NCI-H2227 (cell line): ENCODE measurements around the gene RAD18.

Source experiments
- DNase-seq: peaks from one replicate; lab custom pipeline; 2025; ENCODE audit not compliant: unreplicated experiment; lab: John Stamatoyannopoulos, UW

RAD18 gene

DNA sequence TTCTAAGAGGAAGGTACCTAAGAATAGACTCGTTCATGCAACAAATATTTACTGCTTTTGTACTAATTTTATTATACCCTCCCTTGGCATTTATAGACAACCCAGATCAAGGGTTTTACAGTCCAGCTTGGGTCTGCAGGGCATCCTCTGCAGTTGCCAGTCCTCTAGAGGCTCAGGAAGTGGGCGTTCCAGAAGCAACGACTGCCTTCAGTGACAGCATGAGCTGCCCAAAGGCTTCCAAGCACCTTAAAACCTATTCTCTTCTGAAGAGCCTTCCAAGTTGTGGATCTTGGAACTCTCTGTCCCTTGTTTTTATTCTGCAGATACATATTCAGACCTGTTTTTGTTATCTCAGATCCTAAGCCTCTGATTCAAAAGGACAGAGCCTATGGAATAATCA is 95.6 kb downstream of the RAD18 start:
- DNase-seq = no peak

DNA sequence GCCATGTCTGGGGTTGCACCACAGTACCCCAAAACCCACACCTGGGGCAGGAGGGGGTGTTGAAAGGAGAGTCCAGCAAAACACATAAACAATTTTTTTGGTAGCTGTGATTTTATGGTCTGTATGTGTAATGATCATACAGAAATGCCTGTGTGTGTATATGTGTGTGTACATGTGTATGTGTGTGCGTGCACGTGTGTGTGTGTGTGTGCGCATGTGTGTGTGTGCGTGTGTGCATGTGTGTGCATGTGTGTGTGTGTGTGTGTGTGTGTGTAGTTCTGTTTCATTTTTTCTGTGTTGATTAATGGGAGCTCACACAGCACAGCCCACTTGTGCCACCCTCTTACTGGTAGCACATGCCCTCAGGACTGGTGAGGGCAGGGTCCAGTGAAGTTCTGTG is 97.6 kb downstream of the RAD18 start:
- no peak for DNase-seq

DNA sequence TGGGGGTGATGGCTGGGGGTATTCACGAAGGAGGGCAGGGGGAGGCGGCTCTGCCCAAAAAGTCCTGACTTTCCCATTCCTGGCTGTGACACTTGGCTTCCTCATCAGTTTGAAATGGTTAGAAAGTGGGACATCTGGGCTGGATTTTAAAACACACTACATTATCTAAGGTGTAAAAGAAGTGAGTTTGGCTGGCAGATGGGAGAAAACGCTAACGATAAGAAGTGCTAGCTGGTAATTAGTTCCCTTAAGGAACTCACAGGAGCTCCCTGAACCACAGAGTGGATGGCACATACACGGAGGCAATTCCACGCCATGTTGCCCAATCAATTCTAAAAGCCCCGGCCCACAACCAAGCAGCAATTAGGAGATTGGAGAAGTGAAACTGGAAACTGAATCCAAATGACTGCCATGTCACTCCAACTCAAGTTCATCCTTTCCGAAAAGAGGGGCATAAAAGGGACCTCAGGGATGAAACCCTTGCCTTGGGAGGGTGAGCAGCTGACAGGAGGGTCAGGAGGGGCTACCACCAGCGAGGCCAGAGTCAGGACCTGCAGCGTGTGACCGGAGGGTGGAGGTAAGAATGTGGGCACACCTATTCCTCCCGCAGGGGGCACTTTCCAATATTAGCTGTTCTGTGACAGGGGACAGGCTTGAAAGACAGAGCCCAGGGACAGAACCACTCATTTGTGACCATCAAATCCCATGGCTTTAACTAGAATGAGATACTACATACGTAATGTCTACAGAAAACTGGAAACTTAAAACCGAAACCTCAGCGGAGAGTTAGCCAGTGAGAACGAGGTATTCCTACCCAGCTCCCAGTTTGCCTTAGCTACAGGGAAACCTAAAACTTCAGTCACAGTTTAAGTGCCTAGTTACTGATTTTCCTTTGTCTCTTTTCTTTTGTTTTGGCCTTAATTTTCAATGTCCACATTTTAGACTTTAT is 98.6 kb downstream of the RAD18 start:
- DNase-seq = no peak

DNA sequence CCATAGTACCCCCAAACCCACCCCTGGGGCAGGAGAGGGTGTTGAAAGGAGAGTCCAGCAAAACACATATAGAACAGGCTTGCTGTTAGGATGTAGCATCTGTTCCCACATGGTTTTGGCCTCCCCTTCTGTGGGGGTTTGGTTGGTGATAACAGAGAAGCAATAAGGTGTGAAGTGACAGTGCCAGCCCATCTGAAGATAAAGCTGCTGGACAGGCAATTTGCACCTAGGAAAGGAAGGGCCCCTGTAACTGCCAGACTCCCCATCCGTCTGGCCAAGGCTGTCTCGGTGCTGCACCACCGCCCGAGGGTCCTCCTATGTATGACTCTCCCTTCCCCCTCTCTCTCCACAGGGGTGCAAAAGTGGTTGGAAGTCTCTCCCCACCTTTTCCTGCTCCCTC is 99.4 kb downstream of the RAD18 start:
- no peak for DNase-seq

DNA sequence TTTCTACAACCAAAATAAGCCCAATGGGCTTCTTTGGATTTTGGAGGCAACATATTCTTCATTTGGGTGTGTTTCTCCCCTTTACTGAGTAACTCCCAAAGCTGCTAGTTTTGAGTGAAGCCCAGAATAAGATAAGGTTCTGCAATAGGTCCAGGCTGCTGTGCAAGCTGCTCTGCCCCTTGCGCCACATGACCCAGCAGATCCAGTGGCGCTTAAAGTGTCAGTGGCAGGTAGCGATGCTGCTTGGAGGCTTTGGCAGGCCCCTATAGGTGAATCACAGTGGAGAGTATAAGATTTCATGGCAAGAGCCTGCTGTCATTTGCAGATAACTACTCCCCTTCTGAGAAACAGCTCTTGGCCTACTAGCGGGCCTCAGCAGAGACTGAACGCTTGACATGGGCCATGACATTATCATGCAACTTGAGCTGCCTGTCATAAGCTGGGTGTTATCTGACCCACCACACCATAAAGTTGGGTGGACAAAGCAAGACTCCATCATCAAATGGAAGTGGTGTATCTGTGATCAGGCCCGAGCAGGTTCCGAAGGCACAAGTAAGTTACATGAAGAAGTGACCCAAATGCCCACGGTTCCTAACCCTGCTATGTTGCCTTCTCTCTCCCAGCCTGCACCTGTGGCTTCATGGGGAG is 105.4 kb downstream of the RAD18 start:
- DNase-seq = no peak

DNA sequence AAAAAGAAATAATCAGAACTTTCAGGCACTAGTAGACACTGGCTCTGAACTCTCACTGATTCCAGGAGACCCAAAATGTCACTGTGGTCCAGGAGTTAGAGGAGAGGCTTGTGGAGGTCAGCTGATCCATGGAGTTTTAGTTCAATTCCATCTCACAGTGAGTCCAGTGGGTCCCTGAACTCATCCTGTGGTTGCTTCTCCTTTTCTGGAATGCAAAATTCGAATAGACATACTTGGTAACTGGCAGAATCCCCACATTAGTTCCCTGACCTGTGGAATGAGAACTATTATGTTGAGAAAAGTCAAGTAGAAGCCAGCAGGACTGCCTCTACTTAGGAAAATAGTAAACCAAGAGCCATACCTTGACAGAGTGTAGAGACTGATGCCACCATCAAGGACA is 106.6 kb downstream of the RAD18 start:
- no peak for DNase-seq

DNA sequence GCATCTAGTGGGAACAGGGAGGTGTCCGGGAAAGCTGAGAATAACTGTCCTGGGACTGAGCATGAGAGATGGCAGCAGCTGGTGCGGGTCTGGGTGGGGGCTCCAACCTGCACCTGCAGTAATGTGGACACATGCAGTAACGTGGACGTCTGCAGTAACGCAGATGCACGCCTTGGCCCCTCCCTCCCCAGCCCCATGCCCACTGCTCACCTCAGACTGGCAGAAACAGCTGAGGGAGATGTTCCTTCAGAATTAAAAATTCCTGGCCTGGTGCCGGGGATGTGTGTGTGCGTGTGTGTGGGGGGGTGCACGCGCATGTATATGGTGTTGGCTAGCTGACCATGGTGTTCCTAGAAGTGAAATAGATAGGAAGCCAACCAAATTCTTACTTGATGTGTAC is 107.2 kb downstream of the RAD18 start:
- DNase-seq = no peak

DNA sequence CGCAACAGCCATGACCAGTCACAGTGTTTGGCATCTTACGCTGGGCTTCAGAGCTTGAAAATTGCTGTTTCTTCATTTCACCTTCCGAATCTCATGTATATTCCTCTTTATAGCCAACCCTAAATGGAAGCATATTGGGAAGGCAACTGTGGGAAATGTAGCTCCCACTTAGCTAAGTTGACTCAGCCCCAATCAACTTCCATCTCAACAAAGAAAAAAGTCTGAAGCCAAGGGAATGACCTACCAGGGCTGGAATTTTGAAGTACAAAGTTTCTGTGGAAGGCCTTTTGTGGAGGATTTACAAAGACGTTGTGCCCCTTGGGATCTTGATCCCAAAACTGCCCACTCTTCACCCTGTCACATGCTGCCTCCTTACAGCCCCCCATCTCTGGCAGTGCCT is 108.6 kb downstream of the RAD18 start:
- DNase-seq = no peak

DNA sequence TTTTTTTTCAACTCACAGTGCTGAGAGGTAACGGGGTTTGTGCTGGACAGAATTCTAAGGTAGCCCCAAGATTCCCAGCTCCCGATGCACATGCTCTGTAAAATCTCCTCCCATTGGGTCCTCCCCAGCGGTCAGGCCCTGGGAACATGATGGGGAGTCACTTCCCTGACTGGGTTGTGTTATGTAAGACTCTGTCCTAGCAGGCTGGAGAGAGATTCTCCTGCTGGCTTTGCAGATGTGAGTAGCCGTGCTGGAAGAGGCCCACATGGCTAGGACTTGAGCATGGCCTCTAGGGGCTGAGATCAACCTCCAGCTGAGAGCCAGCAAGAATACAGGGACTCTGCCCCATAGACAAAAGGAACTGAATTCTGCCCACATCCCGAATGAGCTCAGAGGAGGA is 110.2 kb downstream of the RAD18 start:
- no peak for DNase-seq

DNA sequence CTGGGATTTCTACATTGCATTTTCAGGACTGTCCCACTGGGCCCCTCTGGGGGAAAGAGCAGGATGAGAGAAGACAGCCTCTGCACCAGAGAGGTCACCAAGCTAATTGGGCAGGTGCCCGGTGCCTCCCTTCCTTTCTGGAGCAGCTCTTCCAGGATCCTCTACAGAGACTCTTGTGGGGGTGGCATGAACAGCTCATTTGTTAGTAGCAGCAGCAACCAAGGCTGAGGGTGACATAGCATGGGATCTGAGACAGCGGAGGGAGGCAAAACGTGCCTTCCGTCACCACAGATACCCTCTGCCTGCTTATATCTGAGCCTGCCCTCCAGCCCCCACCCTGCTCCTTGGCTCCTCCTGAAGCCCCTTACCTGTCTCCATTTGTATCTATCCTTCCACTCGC is 110.8 kb downstream of the RAD18 start:
- DNase-seq = no peak

DNA sequence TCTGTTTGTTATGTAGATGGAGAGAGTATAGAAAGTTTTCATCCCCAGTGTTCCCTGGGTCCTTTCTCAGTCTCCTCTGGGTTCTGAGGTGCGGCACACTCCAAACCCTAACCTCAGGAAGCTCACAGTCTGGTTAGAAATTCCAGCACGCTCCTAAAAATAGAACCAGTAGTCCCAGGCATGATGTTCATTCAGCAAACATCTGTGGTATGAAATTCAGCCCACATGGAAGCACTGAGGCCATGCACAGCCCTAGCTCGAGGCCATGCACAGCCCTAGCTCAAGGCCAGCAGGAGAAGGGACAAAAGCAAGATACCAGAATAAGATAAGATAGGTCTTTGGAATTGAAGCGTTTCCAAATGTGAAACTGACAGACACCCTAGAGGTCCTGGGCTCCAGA is 111.6 kb downstream of the RAD18 start:
- no peak for DNase-seq

DNA sequence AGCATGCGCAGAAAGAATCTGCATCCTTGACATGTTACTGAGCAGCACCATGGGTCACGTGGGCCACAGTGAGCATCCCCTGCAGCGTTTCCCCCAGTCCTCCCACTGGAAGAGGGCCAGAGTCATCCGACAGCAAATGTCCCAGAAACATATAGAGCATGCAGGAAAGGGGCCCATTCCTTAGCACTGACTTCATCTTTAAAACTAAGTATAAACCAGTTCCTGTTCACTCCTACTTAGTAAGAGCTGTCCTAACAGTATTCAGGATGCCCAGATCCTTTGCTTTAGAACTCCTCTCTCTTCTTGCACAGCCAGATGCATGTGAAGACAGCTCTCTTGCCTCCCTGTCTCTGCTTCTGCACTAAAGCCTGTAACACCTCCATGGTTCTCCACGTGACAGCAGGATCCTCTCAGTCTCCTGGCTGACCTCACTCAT is 114.6 kb downstream of the RAD18 start:
- no peak for DNase-seq

DNA sequence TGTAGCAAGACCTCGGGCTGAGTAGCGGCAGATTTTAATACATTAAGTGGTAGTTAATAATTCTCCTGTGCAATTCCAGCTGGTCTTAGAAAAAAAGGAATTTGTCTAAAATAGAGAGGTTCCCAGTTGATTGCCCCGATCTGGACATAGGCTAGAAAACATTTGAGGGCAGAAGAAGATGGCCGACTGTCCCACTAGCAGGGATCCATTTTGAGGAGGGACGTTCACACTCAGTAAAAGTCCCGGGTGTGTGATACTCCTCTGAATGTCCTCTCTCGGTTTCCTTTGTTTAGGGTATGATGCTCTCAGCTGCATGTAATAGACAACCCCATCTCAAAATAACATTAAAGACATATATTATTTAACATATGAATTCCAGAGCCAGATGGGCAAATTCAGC is 116.0 kb downstream of the RAD18 start:
- DNase-seq = no peak

DNA sequence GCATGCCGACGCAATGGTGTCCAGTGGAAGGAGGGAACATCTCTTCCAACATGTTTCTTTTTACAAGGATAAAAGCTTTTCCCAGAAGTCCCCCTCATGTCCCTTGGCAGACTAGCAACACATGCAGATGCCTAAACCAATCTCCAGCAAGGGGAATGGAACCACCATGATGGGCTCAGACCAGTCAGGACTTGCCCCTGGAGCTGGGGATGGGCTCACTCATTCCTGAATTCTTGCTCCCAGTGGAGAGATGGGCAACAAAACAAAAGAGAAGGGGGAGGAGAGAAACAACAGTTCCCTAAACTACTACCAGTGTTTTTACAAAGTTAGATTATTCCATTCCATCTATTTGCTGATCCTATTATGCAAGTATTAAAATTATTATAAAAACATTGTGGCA is 117.1 kb downstream of the RAD18 start:
- no peak for DNase-seq

DNA sequence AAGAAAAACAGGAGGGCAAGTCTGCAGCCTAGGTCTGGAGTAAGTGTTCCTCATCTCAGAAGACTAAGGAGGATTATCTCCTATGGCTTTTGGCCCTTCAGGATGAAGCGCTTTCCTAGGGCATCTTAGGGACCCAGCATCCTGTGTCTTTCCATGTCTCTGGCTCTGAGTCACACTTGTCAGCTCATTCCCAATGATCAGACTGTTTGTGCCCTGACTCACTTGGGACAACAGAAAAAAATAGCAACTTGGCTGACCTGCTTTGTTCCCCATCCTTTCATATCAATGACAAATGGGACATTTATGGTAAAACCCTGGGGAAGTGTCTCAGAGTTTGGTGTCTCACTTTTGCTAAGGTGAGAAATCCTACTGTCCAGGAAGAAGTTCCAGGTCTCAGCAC is 117.6 kb downstream of the RAD18 start:
- no peak for DNase-seq

DNA sequence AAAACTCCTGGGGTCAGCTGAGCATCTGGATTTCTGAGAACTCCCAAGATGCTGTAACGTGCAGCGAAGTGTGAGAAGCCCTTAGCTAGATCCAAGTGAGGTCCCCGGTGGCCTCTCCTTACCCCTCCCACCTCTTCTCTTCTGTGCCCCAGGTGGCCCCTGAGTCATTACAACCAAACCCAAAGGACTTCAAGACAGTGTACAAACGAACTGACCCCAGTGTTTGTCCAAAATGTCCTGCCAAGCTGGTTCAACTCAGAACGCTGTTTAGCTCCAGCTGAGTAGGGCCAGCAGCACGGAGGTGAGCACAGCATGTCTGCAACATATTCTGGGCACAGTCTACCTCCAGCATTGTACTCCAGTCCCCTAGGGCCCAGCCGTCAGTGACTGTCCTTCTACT is 119.9 kb downstream of the RAD18 start:
- no peak for DNase-seq

DNA sequence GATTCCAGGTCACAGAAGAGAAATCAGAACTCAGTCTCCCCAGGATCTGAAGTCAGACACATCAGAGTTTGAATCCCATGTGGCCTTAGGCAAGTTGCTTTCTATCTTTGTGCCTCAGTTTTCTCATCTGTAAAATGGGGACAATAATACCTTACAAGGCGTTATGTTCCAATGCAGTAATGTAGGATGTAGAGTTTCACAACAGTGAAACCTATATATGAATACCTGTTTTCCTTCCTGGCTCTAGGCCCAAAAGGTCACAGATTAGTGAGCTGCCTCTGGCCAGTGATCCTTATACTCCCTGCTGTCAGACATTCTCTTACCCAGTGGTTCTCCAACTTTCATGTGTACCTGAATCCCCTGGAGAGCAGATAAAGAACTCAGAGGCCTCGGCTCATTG is 121.0 kb downstream of the RAD18 start:
- no peak for DNase-seq

DNA sequence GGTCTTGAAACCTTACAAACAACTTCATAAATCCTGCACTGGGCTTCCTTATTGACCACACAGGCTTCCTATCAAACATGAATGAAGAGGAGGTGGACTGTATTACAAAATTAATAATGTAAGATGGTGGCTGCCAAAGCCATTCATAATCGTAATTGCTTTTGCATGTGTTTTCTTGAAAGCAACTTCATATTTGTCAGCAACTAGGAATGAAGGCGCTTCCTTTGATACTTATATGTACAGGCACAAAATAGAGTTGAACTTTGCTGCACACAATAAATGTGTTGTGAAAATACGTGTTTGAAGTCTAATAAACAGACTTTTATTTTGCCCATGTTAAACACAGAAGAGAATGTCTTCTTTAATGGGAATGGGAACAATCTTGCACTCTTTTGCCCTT is 121.8 kb downstream of the RAD18 start:
- no peak for DNase-seq

DNA sequence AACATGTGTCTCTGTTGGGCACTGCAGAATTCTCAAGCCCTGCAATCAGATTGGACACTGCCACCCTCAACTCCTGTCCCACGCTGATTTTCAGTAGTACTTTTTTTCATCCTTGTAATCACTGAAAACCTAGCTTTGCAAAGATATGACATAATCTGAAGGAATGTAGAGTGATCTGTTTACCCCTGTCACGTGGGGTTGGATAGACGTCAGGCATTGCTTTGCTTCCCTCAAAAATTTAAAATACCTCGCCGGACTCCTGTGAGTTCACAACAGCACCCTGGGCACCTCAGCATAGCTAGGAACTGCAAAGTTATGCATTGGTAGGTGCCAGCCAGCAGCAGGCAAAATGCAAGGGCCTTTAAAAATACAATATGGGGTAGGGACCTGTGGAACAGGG is 122.7 kb downstream of the RAD18 start:
- no peak for DNase-seq

DNA sequence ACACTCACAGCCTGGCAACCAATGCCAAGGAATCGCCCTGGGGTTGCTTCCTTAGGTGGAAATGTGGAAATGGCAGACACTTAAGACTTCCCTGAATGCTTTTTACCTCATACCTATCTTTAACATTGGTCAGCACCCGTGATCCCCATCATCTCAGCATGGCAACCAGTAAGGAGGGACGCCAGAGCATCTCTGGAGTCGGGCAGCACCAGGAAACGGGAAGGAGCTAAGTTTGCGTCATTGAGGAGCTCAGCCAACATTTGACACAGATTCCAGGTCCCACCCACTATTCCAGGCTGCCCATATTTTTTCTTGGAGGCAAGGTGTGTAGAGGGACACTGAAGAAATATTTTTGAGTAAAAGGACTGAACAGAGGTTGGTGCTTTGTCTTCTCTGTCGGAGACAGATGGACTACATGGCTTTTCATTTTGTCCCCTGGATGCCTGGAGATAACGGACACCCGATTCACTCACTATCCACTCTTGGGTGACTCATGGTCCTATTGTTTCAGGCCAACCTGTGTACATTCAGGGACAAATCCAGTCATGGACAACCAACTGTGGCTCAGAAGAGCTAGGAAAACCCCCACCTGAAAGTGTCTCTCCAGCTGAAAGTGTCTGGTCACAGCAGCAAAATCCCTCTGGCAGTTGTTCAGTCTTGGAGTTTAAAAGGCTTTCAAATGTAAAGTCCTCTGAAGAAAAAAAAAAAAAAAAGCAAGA is 123.5 kb downstream of the RAD18 start:
- no peak for DNase-seq

DNA sequence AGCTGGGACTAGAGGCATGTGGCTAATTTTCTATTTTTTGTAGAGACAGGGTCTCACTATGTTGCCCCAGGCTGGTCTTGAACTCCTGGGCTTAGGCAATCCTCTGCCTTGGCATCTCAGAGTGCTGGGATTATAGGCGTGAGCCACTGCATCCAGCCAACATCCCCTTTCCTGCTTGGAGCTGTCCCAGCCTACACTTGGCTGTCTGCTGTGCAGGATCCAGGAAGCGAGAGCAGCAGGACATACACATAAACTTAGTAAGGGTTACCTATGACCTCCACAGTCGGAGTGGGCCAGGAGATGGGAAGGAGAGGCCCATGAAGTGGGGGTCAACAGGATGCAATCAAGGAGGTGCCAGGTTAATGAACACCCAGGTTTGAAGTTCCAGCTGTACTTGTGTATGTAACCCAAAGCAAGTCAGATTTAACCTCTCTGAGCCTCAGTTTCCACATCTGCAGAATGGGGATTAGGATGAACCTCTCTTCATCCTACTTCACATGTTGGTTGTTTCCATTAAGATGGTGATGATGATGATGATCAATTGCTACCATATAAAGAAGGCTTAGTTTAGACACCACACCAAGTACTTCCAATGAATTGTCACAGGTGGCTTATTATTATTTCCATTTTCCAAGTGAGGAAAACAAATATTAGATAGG is 124.4 kb downstream of the RAD18 start:
- no peak for DNase-seq
